ENCODE results near the gene HGF.
"Not testable (repeated sequence)": the region's sequence is repeated elsewhere in the genome, so short reads cannot be mapped to it uniquely, and the experiment has no call there.

The HGF gene

DNA sequence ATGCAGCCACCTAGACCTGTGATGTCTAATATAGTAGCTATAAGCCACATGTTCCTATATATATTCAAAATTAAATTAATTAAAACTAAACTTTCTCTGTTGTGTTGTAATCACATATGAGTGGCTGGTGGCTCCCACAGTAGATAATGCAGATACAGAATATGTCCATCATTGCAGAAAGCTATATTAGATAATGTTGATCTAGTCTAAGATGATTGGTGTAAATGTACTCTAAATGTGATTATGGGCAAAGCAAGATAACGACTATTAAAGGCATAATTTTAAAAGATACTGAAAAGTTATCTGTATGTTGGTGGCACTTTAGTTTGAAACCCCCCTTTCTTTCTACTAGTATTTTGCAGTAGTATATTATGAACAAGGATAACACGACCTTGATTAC lies 5.7 kb upstream of the HGF start:
- DNase-seq: no peak

- DNase-seq: no peak
These were observed 4.7 kb upstream of the HGF start for GRCh38 chr7:81774551-81774950.

- no peak for DNase-seq
These were observed 929 bp upstream of the HGF start for GRCh38 chr7:81770728-81771223.

- DNase-seq: no peak
These were observed 682 bp downstream of the HGF start for GRCh38 chr7:81768951-81769778.

- DNase-seq: no peak
These were observed 1.9 kb downstream of the HGF start for GRCh38 chr7:81767926-81768325.

- DNase-seq: no peak
These were observed 8.0 kb downstream of the HGF start for GRCh38 chr7:81761821-81762220.

DNA sequence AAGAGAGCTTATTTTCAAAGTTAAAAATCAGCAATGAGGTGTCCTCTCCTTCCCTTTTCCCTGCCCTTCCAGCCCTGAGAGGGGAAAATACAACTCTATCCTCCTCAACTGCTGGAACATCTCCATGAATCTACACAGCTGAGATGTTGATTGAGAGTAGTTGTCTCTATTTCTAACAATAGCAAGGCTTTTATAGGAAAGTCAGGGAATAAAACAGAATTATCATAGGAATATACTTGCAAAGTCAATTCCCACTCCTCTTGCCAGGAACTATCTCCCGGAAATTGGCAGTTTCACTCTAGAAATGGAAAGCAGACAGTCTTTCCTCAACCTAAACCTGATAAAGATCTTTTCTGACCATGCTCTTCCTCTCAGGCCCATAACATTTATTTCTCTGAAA lies 8.8 kb downstream of the HGF start:
- DNase-seq: no peak

DNA sequence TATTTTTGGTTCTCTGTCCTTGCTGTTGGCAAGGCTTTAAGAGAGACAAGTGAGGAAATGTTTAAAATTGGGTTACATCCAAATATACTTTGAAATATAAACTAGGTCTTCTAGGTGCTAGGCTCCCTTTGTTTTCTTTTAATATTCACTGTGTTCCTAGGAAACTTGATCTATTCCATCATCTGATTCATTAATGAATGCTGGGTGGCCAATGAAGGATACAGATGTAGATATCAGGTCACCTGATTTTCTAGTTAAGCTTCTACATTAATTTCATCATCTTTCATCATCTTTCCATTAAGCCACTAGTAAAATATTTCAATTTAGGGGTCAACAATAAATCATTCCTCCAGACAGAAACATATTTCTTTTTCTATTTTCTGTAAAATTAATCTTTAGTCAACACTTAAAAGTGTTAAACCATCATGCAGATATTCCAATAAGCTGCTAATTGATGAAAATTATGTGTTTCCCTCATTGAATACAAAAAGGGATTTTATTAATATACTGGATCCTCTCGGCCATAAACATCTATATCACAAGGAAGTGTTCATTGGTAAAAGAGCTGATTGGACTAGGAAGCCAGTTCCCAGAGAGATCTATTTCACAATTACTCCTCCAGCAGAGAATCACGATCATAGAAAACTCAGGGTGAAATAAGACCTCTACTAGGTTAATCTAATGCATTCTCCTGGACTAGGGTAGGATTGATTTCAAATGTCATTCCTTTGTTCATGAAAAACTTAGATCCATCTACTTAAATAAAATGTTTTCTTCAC lies 14.7 kb downstream of the HGF start:
- DNase-seq: peak; percentile 12

DNA sequence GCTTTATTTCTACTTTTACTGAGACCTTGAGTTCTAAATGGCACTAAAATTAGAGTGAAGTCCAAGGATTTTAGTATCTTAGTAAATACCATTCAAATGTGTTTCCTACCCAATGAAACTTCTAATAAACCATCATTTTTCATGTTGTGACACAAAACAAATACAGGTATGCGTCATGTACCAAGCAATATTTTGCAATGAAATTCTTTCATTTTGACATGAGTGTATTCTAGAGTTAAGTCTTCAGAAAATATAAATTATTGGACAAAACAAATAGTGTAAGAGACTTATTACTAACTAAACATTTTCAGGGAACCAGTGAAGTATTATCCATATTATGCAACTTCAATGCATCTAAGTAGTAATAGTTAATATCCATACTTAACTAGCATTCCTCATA lies 16.5 kb downstream of the HGF start:
- DNase-seq: no peak

DNA sequence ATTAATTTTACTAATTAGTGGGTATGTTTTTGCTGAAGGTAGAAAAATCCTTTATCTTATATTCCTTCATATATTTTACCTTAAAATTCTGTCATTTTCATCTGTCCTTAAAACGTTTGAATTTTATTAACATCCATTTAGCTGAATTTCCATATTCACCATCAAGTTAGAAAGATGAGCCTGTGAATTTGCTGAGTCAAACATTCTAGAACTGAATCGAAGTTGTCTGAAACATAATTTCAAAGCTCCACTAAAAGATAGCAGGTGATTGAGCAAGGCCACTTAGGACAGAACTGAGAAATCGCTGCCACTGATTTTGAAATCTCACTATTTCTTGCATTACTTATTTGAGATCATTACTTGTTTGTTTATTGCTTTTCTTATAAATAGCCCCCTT lies 17.5 kb downstream of the HGF start:
- no peak for DNase-seq

- no peak for DNase-seq
These were observed 18.1 kb downstream of the HGF start for GRCh38 chr7:81751619-81752317.

- DNase-seq: no peak
These were observed 24.2 kb downstream of the HGF start for GRCh38 chr7:81745637-81746036.

- DNase-seq: no peak
These were observed 25.5 kb downstream of the HGF start for GRCh38 chr7:81744389-81744788.

DNA sequence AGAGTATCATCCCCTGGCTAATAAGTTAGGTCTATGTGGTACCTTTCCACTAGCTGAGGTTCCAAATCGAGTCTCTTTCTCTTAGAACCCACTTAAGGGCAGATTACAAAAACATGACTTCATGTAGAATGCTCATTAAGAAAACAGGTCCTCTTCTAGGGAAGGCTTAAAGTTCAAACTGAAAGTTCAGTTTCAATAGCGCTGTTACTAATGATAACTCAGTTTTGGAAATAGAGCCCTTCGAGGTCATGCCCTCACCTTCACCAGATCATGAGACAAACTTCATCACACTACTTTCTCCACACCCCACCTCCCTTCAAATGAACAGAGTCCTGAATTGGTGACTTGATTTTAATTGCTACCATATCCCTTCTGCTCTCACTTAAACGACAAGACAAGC lies 26.2 kb downstream of the HGF start:
- DNase-seq: no peak

- DNase-seq: no peak
These were observed 26.6 kb downstream of the HGF start for GRCh38 chr7:81743201-81743600.

GRCh38 chr7:81740403-81740802 lies 29.4 kb downstream of the HGF start:
- DNase-seq: no peak

GRCh38 chr7:81736091-81736490 lies 33.8 kb downstream of the HGF start:
- no peak for DNase-seq

DNA sequence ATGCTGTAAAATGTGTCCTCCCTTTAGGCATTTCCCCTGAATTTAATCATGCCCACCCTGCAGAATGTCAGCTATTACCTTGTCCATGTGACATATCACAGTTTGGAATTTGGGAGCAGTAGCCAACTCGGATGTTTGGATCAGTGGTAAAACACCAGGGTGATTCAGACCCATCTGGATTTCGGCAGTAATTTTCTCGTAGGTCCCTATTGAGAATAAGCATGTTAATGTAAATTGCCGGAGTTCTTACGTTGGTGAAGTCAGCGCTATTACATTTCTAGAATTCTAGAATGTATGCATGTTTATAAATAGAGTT lies 44.1 kb downstream of the HGF start:
- DNase-seq: no peak

GRCh38 chr7:81725003-81725811 lies 44.6 kb downstream of the HGF start:
- DNase-seq: no peak

DNA sequence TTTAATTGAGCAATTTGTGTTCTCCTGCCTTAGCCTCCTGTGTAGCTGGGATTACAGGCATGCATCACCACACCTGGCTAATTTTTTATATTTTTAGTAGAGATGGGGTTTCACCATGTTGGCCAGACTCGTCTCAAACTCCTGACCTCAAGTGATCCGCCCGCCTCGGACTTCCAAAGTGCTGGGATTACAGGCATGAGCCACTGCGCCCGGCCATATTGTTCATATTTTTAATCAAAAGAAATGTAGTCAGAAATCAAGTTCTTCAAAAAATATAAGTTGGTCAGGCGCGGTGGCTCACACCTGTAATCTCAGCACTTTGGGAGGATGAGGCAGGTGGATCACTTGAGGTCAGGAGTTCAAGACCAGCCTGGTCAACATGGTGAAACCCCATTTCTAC lies 47.6 kb downstream of the HGF start:
- DNase-seq: not testable (repeated sequence)

- no peak for DNase-seq
These were observed 48.4 kb downstream of the HGF start for GRCh38 chr7:81721437-81721836.

DNA sequence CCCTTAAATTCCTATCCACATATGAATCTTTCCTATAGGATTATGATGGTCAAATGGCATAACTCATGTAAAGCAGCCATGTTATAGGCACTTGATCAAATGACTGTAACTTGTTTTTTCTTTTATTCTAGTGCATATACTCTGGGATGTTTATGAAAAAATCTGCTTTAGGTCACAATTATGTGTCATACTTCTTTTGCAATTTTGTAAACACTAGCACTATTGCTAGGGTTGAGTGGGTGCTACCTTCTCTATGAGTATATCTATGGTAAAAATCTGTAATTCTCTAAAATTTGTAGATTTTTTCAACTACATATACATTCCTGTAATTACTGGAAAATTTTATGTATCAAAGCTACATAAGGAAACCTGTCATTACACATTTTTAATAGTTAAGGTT lies 50.0 kb downstream of the HGF start:
- no peak for DNase-seq

All from NCI-H2171 treated with DMSO at 0.1 percent for 48 hours (cell line).